HCEC 1CT (cell line): Measurements from ENCODE around the gene WDR18.
"Not testable (repeated sequence)": the region's sequence is repeated elsewhere in the genome, so short reads cannot be mapped to it uniquely, and the experiment has no call there.

Source experiments
- DNase-seq: peaks from one replicate; pipeline ENCODE4 v3.0.0-alpha.2; 2017

WDR18 gene

DNA sequence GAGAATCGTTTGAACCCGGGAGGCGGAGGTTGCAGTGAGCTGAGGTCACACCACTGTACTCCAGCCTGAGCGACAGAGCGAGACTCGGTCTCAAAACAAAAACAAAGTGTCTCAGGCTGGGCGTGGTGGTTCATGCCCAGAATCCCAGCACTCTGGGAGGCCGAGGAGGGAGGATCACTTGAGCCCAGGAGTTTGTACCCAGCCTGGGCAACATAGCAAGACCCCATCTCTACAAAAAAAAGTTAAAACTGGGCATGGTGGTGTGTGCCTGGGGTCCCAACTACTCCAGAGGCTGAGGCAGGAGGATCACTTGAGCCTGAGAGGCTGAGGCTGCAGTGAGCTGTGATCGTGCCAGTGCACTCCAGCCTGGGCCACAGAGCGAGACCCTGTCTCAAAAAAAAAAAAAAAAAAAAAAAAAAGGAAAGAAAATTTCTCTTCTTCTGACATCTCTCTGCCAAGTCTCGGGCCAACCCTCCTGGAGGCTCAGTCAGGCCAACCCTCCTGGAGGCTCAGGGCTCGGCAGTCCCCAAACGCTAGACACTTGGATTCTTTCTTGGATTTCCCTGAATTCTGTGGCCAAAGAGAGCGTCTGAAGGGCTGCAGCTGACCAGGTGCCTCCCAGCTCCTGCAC, 32.0 kb upstream of the WDR18 start:
- no peak for DNase-seq

DNA sequence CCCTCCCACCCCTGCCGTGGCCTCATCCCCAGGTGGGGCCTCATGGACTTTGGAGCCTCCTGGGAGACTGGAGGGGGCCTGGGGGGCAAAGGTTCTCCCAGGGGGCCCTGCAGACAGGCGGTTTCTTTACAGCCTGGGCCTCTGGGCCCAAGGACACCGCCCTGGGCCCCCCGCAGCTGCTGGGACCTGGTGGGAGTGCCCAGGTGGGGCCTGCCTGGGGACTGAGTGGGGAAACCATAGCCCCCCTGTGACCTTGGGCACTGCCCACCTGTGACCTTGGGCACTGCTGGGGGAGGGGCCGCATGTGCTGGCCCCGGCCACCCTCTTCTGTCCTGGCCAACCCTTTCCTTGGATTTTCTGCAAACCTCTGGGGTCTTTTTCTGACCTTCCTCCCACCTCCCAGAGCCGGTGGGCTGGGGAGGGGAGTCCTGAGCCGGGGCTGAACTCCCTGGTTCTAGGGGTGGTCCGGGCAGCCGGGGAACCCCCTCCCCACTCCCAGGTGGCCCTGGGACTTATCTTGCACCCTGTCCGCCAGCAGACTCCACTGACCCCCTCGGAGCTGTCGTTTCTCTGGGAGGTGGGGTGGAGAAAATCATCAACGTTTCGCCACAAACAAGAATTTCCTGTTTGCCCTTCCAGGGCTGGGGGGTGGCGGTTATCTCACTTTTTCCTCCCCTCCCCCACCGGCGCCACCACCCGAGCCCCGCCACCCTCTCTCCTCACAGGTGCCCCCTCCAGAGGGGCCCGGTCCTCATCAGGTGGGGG, 31.3 kb upstream of the WDR18 start:
- DNase-seq = no peak

DNA sequence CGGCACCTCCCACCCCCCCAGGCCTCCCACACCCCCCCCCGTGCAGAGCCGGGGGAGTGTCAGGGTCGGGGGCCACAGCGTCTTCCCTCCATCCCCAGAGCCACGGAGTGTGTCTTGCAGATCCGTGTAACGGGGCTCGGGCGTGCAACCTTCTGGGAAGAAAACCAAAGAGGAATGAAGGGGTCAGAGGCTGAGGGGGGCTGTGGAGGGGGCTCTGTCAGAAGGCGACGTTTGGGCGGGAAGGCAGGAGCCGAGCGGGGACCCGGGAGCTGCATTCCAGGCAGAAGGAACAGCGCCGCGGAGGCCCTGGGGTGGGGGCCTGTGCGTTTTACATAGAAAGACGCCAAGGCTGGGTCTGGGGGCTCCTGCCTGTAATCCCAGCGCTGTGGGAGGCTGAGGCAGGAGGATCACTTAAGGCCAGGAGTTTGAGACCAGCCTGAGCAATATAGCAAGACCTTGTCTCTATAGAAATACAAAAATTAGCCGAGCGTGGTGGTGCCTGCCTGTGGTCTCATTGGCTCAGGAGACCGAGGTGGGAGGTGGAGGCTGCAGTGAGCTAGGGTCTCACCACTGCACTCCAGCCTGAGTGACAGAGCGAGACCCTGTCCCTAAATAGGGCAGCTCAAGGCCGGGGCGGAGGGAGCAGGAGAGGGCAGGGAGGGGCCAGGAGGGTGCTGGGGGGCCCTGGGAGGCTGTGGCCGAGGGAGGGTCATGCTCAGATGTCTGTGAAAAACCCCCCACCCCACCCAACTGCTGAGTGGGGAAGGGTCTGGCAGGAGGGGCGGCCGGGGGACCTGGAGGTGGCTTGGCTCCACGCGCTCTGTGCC, 30.5 kb upstream of the WDR18 start:
- no peak for DNase-seq

DNA sequence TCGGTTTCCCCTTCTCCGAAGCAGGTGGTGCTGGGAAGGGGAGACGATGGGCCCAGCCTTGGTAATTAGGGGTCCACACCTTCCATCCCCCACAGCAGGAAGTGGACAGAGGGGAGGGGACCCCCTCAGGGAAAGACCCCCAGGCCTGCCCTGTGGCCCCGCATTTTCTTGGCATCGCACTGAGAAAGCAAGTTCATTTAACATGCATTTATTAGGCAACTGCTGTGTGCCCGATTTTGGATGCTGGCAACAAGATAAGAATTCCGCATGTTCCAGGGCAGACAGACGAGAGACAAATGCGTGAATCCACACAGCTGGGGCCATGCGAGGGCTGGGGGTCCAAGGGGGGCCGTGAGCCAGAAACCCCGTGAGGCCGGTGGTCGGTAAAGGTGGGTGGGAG, 29.9 kb upstream of the WDR18 start:
- DNase-seq = no peak

DNA sequence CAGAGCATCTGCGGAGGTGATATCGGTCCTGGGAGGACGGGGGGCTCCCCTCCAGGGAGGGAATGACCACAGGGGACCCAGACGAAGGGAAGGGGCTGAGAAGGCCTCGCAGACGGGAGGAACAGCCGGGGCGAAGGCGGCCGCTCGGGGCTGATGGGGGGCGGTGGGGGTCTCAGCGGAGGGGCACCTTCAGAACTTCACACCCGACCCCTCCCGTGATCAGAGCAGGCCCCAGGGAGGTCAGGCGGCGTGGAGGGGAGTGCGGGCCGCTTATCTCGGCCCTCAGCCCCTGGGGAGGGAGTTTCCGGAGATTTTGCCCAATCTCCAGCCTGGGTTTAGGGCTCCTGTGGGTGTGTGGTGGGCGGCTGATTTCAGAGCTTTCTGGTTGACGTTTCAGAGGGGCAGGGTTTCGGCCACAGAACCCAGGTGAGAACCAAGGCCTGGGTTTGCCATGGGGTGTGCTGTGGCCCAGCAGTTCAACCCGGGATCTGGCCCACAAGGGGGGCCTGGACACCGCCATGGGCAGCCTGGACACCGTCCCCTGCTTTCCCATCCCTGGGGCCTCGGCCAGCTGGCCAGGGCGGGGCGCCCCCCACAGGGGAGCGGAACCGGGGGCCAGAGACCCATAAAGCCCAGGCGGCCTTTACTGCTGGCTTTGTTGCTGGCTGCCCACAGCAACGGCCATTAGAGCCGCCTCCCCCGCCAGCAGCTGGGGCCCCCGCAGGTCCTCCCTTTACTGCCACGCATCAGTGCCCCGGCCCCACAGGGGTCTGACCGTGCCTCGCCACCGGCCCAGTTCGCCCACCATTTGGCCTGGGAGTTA, 29.3 kb upstream of the WDR18 start:
- DNase-seq = no peak

DNA sequence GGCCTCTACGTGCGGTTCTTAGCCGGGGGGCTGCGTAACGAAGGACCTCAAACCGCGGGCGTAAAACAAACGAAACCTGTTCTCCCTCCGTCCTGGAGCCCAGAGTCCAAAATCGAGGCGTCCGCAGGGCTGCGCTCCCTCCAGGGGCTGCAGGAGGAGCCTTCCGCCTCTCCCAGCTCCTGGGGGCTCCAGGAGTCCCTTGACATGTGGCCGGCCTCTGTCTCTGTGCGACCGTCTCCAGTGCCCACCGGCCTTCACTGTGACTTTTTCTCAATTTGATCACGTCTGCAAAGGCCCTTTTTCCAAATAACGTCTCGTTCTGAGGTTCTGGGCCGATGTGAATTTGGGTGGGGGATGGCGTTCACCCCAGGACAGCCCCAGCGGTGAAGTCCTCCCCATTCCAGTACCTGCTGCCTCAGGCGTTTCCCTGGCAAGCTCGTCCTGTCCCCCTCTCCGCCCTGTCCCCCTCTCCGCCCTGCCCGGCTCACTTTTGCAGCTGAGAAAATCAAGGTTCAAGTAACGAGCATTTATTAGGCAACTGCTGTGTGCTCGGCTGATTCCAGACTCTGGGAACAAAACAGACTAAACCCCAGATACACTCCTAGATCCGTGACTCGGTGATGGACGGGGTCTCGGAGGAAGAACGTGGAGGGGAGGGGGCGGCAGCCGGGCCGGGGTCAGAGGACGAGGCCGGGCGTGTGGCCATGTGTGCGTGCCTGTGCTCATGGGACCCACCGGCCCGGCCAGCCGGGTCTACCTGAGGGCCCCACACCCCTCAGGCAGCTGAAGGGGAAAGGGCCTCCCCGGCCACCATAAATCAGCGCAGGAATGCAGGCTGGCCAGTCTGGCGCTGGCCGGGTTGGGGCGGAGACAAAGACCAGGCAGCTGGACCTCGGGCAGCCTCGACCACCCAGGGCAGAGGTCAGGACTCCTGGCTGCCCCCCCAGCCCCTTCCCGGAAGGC, 28.1 kb upstream of the WDR18 start:
- no peak for DNase-seq

DNA sequence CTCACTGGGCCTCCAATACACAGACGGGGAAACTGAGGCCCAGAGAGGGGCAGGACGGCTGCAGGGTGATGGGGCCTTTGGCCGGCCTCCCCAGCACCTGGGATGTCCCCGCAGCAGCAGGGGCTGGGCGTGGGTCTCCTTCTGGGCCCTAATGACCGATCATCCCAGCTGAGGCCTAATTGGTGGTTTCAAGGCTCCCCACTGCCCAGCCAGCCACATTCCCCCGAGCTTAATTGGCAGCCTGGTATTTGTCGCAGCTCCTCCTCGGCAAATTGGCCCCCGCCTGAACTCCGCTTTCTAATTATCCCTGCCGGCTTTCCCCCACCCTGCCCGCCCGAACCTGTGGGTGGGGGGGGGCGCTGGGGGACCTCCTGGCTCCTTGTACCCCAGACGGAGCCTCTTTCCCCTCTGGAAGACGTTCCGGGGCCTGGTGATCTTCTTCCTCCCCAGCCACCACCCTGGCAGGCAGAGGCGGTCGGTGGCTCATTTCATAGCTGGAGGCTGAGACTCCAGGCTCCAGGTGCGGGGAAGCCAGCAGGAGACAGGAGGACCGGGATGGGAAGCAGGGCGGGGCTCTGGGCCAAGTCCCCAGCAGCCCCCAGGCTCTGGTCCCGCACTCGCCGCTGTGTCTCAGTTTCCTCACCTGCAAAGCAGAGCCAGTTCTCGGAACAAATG, 27.2 kb upstream of the WDR18 start:
- no peak for DNase-seq

DNA sequence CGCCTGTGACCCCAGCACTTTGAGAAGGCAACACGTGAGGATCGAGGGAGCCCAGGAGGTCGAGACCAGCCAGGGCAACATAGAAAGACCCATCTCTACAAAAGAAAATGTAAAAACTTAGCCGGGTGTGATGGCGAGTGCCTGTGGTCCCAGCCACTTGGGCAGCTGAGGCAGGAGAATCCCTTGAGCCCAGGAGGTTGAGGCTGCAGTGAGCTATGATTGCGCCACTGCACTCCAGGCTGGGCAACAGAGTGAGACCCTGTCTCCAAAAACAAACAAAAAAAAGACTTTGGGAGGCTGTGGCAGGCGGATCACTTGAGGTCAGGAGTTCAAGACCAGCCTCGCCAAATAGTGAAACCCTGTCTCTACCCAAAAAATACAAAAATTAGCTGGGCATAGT, 26.6 kb upstream of the WDR18 start:
- DNase-seq = not testable (repeated sequence)

DNA sequence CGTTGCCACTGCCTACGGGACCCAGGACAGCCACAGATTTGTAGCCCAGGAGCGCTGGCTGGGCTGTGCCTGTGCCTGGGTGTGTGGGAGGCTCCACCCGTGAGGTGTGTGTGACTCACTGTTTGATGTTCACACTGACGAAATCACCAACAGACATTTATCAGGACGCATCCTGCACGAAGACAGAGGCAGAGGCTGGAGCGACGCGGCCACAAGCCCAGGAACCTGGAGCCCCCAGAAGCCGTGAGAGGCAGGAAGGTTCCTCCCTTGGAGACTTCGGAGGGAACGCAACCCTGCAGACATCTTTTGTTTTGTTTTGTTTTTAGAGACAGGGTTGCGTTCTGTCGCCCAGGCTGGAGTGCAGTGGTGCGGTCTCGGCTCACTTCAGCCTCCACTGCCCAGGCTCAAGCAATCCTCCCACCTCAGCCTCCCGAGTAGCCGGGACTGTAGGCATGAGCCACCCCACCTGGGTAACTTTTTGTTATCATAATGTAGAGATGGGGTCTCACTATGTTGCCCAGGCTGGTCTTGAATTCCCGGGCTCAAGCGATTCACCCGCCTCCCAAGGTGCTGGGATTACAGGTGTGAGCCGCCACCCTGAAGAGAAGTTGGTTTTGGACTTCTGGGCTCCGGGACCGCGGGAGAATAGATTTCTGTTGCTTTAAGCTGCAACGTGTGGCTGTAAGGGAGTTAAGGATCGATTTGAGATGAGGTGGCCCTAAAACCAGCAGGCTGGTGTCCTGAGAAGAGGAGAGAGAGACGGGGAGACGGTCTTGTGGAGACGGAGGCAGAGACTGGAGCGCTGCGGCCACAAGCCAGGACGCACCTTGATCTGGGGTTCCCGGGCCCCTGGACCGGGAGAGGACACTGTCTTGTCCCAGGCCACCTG, 24.9 kb upstream of the WDR18 start:
- no peak for DNase-seq

DNA sequence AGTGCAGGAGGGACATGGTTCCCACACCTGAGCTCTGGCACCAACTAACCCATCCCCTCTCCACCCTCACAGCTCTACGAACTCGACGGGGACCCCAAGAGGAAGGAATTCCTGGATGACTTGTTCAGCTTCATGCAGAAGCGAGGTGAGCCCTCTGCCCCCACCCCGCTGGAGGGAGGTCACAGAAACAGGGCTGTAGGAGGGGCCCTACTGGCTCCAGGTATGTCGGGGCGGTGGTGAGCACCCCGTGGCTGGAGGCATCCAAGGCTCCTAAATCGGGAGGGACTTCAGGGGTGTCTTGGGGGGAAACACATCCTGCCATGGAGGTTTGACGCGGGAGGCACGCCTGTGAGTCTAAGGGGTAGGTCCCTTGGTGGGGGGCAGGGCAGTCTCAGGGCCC, 24.1 kb upstream of the WDR18 start:
- DNase-seq = no peak

DNA sequence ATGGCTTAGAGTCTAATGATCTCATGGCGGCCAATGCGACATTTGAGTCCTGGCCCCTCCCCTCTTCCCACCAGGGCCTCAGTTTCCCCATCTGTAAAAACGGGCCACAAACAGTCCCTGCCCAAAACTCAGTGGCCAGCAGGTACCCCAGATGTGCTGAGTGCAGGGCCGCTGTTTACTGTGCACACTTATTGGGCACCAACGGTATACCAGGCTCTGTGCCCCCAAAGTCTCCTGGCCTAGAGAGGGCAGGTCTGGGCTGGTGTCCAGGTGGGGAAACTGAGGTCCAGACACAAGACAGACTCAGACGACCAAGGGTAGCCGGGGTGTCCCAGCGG, 23.6 kb upstream of the WDR18 start:
- DNase-seq = no peak

DNA sequence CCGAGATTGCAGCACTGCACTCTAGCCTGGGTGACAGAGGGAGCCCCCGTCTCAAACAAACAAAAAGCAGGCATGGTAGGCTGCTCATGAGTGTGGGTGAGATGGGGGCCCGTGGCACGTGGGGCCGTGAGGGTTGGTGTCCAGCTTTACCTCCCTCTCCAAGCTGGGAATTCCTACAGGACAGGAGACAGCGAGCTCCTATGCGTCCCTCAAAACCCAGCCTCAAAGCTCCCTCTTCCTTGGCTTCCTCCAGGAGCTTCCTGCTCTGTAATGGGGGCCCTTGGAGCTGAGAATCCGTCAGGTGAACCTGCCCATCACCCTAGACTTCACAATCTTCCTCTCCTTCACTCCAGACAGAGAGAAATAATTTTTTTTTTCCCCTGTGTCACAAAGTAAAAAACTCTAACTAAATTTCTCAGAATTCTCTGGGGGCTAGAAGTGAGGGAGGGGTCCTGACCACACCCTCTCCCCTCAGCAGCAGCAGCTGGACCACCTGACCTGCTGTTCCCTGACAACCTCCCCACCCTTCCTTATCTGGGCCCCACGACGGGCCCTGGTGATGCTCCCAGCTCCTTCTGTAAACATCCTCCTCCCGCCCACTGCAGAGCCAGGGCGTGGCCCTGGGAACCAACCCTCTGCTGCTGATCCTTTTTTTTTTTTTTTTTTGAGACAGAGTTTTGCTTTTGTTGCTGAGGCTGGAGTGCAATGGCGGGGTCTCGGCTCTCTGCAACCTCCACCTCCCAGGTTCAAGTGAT, 22.1 kb upstream of the WDR18 start:
- DNase-seq = peak; percentile 46

DNA sequence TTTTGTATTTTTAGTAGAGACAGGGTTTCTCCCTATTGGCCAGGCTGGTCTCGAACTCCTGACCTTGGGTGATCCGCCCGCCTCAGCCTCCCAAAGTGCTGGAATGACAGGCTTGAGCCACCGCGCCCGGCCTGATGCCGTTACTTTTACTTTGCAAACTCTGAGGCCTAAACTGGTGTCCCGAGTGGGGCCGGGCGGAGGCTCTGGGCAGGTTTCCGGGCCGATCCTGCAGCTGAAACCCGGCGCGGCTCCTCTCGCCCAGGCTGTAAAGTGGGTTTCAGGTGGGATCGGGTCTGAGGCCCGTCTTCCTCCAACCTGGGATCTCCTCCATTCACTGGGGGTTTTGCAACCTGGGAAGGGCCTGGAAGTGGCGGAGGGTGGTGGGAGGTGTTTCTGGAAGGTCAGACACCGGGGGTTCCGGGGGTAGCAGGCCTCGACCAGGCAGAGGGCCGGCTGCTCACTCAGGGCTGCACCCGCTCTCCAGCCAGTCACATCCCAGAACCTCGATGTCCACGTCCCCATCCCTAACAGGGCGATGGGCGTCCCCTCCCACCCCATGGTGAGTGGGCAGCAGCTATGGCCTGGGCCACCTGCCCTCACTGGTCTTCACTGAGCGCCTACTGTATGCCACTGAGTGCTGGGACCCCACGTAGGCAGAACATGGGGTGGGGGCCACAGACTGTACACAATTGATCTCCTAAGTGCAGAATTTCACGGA, 21.3 kb upstream of the WDR18 start:
- DNase-seq = no peak

DNA sequence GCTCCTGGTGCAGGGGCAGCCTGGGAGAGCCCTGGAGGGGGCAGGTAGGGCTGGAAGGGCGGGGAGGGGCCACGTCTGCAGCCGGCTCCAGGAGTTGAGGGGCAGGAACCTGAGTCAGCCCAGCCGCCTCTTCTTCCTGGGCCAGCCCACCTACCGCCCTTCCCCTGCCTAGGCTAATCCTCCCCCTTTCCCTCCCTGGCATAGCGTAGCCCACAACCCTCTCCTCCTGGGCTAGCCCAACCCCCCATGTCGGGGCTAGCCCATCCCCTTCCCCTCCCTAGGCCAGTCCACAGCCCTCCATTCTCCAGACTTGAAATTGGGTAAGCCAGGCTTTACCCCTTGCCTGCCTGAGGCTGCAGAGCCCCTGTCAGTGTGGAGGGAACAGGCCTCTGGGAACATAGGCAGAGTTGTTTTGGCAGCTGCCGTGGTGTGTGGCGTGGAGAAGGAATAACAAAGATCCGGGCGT, 20.6 kb upstream of the WDR18 start:
- no peak for DNase-seq

DNA sequence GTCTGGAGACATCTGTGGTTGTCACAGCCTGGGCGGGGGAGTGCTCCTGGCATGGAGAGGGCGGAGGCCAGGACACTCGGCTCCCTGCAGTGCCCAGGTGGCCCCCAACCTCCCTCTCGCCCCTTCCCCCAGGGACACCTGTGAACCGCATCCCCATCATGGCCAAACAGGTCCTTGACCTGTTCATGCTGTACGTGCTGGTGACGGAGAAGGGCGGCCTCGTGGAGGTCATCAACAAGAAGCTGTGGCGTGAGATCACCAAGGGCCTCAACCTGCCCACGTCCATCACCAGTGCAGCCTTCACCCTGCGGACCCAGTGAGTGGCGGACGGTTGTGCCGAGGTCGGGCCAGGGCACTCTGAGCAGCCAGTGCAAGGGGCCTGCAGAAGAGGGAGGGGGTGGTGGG, 20.0 kb upstream of the WDR18 start:
- no peak for DNase-seq

DNA sequence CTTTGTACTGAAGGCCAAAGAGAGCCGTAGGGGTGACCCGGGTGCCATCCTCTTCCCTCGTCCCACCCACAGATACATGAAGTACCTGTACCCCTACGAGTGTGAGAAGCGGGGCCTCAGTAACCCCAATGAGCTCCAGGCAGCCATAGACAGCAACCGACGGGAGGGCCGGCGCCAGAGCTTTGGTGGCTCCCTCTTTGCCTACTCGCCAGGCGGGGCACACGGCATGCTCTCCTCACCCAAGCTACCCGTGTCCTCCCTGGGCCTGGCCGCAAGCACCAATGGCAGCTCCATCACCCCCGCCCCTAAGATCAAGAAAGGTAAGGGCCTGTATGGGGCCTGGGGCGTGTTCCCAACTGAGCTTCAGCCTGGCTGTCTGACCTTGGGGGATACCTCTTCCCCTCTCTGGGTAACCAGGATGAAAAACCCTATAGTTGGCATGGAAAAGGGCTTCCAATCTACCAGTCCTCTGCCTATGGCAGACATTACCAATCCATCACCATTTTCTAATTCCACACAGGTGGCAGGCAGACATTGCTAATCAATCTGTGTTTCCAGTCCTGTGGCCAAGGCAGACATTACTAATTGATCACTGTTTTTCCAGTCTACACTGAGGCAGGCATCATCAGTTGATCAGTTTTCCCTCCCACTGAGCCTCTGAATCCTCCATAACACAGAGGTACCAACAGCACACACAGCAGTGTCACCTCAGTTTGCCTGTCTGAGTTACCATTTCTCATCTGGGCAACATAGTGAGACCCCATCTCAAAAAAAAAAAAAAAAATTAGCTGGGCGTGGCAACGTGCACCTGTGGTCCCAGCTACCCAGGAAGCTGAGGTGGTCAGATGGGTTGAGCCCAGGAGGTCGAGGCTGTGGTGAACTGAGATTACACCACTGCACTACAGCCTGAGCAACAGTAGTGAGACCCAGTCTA, 19.1 kb upstream of the WDR18 start:
- DNase-seq = peak; percentile 31

DNA sequence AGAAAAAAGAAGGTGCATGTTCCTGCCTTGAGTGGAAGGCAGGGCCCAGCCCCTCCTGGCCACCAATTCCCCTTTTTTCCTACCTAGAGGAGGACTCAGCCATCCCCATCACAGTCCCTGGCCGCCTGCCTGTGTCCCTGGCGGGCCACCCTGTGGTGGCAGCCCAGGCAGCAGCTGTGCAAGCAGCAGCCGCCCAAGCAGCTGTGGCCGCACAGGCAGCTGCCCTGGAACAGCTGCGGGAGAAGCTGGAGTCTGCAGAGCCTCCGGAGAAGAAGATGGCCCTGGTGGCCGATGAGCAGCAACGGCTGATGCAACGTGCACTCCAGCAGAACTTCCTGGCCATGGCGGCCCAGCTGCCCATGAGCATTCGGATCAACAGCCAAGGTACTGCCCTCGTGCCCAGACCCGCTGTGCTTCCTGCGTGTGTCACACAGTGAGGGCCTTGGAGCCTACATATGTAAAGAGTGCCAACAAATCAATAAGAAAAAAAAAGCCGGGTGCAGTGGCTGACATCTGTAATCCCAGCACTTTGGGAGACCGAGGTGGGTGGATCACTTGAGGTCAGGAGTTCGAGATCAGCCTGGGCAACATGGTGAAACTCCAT, 17.6 kb upstream of the WDR18 start:
- no peak for DNase-seq
